ENCODE data around the gene CACNA1C.
"Not testable (repeated sequence)": the region's sequence is repeated elsewhere in the genome, so short reads cannot be mapped to it uniquely, and the experiment has no call there.

The CACNA1C gene

DNA sequence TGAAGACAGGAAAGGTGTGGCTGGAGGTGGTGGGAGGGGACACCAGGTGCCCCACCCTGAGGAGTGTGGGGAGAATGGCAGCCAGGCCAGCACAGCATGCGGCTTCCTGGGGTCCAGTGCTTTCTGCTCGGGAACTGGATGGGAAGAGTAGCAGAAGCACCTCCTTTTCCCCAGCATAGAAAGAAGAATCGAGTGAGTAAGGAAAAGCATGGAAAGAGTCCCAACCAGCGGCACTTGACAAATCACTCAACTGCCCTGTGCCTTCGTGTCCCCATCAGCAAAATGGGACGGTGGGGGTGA lies 631.2 kb downstream of the CACNA1C start:
- DNase-seq, result not testable (repeated sequence)

- not testable (repeated sequence) for DNase-seq
Measured at GRCh38 chr12:2685620-2686279, 633.0 kb downstream of the CACNA1C start.

DNA sequence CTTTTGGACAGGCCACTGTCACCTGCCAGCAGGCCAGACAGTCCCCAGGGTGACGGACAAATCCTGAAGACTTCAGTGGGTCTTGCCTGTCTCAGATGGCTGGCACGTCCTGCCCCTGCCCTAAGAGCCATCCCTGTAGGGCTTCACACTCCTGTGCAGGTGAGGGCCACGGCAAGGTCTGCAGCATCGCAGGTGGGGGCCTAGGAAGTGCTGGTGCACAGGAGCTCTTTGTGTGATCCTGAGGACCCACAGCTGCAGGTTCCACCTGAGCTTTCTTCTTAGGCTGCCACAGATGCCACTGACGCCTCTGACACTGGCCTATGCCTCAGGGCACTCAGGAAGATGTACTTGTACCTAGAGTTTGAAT lies 633.5 kb downstream of the CACNA1C start:
- no peak for DNase-seq

DNA sequence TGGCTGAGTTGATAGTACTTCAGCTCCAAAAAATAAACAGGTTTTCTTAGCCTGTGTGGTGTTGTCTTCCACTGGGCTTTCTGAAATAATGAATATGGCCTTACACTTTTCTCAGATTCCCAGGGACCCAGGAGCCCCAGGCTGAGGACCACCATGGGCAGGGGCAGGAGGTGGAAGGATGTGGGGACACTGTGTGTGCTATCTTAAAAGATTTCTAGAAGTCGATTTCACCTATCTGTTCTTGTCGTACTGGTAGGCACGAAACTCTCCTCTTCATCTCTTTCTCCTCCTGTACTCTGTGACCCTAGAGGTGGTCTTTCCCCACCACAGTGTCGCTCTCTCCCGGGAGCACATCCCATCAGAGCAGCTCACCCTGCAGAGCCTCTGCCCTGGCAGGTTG lies 634.3 kb downstream of the CACNA1C start:
- DNase-seq, result no peak

DNA sequence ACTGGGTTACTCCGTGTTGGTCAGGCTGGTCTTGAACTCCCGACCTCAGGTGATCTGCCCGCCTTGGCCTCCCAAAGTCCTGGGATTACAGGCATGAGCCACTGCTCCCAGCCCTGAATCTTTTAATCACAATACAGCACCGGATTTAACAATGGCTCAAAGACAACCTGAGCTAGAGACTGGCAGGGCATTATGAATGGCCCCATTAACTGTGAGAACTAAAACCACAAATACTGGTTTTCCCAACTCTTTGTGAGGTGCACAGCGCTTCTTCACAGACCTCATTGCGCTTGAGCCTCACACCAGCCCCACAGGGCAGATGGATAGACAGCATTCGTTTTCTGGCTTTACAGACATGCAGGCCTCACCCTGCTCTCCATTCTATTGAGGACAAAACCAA lies 634.9 kb downstream of the CACNA1C start:
- DNase-seq, result no peak

DNA sequence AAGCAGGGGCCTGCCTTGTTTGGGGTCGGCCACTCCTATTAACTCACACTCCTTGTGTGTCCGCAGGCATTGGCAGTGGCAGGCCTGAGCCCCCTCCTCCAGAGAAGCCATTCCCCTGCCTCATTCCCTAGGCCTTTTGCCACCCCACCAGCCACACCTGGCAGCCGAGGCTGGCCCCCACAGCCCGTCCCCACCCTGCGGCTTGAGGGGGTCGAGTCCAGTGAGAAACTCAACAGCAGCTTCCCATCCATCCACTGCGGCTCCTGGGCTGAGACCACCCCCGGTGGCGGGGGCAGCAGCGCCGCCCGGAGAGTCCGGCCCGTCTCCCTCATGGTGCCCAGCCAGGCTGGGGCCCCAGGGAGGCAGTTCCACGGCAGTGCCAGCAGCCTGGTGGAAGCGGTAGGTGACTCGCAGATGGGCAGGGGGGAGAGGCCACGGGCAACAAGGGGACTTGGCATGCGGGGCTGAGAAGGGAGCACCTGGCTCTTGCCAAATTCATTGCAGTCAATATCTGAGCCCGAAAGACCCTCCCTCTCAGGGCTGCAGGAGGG lies 635.7 kb downstream of the CACNA1C start:
- DNase-seq, result no peak

DNA sequence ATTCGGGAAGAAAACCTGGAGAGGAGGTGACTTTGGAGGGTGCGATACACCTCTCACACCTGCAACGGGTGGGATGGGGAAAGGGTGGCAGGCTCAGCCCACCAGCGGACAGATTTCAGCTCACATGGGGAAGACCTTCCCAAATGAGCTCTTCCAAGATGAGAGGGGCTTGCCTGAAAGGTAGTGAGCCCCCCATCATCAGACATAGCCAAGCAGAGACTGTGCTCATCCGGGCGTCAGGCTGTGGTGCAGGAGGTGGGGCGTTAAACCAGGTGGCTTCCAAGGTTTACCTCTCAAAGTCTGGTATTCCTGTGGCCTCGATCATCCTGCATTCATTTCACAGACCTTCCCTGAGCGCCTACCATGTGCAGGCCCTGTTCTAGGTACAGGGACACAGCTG lies 636.6 kb downstream of the CACNA1C start:
- no peak for DNase-seq

DNA sequence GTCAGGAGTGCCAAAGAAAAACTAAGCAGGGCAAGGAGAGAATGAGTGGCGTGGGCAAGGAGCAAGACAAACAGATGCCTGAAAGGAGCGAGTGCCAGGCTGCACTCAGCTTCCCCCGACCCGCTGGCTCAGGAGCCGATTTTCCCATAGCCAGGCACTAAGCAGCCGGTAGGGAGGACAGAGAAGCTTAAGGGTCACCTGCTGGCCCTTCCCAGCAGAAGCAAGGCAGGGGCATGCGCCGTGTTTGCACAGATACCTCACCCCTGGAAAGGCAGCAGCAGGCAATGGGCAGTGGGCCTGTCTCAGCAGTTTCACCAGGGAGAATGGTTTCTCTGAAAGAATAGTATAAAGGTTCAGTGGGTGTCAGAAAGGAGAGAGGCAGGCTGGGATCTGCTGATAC lies 637.1 kb downstream of the CACNA1C start:
- no peak for DNase-seq

- DNase-seq, result no peak
Measured at GRCh38 chr12:2690348-2691005, 637.7 kb downstream of the CACNA1C start.

GRCh38 chr12:2691006-2691344 lies 638.2 kb downstream of the CACNA1C start:
- no peak for DNase-seq

DNA sequence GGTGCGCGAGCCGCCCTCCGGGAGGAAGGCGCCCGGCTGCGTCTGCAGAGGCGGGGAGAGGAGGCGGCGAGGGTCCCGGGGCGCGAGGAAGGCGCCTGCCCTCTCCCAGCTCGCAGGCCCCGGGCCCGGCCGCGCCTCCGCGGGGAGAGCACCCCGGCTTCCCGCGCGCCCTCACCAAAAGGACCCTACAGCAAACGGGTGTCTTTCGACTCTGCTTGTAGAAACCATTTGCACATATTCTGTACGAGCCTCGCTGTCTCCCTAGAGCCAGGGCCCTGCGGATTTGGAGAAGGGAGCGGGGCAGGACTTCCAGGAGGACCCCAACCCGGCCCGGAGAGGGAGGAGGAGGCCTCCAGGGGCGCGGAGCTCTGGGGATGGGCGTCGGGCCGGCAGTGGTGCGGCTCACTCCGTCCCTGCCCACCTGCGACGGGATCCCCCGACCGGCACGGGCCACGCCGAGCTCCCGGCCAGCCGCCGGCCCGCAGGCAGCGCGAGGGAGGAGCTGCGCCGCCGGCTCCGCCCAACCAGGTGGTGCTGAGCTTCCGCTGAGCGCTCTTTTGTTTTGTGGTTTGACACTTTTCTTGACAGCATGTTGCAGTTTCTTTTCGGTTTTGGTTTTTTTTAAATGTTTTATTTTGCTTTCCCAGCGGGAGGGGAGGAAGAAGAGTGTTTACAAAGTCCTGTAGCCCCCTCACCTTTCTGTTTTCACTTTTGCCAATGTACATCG lies 638.7 kb downstream of the CACNA1C start:
- no peak for DNase-seq

- no peak for DNase-seq
Measured at GRCh38 chr12:2692080-2692479, 639.3 kb downstream of the CACNA1C start.

- DNase-seq, result no peak
Measured at GRCh38 chr12:2693244-2693860, 640.6 kb downstream of the CACNA1C start.

- no peak for DNase-seq
Measured at GRCh38 chr12:2693980-2694610, 641.3 kb downstream of the CACNA1C start.

- no peak for DNase-seq
Measured at GRCh38 chr12:2696136-2696535, 643.3 kb downstream of the CACNA1C start.

- DNase-seq, result no peak
Measured at GRCh38 chr12:2697057-2697800, 644.4 kb downstream of the CACNA1C start.

DNA sequence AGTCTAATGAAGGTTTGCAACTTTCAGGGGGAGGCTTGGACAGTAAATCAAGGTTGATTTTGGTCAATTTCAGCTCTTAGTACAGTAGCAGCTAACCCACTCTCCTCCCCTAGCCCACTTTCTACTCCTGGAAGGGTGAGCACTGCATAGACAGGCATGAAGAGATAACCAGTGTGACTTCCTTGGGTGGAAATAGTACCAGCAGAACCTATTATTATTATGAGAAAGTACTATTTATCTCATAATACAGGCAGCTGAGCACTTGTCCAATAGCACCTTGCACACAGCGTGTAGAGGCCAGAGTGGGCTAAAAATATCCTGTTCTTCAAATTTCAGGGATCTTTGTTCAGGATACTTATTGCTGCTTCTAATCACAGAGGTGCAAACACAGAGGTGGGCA lies 645.8 kb downstream of the CACNA1C start:
- DNase-seq, result no peak

- DNase-seq, result no peak
Measured at GRCh38 chr12:2710701-2711100, 657.9 kb downstream of the CACNA1C start.

DNA sequence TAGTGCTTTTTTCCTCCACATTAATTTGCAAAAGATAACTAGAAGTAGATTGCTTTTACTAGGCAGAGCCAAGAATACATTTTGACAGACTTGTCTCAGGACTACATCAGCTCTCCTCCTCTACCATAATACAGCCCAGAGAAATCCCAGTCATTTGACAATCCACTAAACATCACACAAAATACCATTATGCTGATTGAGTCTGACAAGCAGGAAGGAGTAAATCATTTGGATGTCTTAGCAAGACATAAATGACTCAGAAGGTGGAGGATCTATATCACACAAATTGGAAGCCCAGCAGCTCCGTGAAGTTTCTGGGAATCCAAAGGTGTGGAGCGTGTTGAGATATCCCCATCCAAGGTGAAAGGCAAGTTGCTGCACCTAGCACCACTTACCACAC lies 666.6 kb downstream of the CACNA1C start:
- no peak for DNase-seq

DNA sequence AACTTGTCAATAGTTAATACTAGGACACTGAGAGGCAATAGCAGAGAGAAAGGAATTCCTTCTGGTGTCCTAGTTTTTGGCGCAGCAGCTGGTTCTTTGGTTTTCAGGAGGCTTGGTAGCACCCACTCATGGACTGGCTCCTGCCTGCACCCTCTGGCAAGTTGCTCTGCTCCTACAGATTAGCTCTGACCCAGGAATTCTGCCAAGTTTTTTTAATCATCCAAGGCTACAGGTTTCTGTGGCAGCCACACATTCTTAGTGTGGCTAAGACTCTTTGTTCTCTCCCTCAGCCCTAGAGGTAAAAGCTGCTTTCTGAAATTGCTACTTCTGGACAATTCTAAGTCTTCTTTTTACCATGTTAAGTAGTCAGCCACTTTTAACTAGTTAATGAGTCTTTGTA lies 670.0 kb downstream of the CACNA1C start:
- DNase-seq, result no peak

- DNase-seq, result no peak
Measured at GRCh38 chr12:2732290-2732689, 679.5 kb downstream of the CACNA1C start.

DNA sequence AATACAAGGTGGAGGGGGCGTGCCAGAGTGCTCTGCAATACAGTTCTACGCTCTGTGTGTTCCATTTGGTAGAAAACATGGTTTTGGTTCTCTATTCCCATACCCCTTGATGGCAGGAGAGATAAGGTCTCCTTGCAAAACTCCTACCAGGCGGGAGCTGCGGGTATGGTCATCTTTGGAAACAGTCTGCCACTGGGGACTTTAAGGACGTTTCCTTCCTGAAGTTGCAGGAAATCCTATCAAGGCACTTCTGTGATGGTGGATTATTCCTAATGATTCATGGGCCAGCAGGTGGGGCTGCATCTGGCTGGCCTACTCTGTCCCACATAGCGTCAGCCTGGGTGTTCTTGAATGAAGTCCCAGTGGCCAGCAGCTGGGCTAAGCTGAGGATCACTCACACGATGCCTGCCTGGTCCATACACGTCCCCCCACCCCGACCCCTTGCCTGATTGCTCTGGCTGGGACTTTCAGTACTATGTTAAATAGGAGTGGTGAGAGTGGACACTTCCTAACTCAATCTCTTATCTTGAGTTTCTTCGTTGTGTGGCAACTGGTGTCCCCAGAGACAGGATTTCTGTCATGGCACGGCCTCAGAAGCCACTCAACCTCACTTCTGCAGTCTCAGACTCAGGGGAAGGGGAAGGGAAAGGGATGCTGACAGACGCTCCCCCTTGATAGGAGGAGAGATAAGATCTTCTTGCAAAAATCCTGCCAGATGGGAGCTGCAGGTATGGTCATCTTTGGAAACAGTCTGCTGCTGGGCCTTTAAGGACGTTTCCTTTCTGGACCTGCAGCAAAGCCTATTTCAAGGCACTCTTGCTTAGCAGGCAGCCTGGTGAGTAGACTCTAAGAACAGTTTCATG lies 680.9 kb downstream of the CACNA1C start:
- no peak for DNase-seq
